ENCODE measurements around the gene STXBP5L. TPM values are rescaled to one million over a fixed set of nuclear protein-coding genes. Genes with fewer than 3 reads are reported as not detected.

The STXBP5L gene
- polyA plus RNA-seq, 3 donors: not detected

GRCh38 chr3:120988994-120989393, 81.0 kb downstream of the STXBP5L start:
- no peaks in the 10 kb centered on the region for H3K4me1 ChIP-seq (ENCODE audit: control insufficient read depth in 1 of 2, insufficient read depth in 2 of 2, low read length in 2 of 2)
- no peak overlapping the region for H3K9ac ChIP-seq (ENCODE audit: insufficient read depth, low read length, poor library complexity, severe bottlenecking)
- Mint-ChIP-seq H3K36me3 (no peaks in the 10 kb centered on the region), H3K27ac (no peak overlapping the region), H3K4me1 (no peaks in the 10 kb centered on the region), H3K27me3 (ENCODE audit: low read depth in 3 of 3) (no peaks in the 10 kb centered on the region), H3K9me3 (peaks cover 0 to 11% (median 3%) of the 10 kb centered on the region in 7 donors), H3K4me3 (no peak overlapping the region)
- no peak overlapping the region for H2AFZ ChIP-seq (ENCODE audit: insufficient read depth, low read depth, low read length, poor library complexity, severe bottlenecking)
- no peak for TF ChIP-seq CTCF (IDR thresholded peaks at IDR 0.05)
- no CpG with 5 or more reads among the region's 4 CpGs for WGBS (ENCODE audit: insufficient coverage)
- H3K27ac ChIP-seq (ENCODE audit: low read depth in 1 of 2, low read length in 2 of 2): no peak overlapping the region
- no peaks in the 10 kb centered on the region for H4K20me1 ChIP-seq (ENCODE audit: insufficient read depth, low read length)
- no peaks in the 10 kb centered on the region for H3K36me3 ChIP-seq (replicated peaks in 1 of 2; ENCODE audit: control insufficient read depth in 1 of 2, insufficient read depth in 2 of 2, low read length in 2 of 2)
- no peak for DNase-seq
- H3K79me2 ChIP-seq (ENCODE audit: insufficient read depth, low read length): no peaks in the 10 kb centered on the region
- no peak overlapping the region for H3K4me2 ChIP-seq (replicated peaks; ENCODE audit: extremely low read depth, low read length, poor library complexity, severe bottlenecking)
- intact Hi-C loops (cut with micrococcal nuclease): no loop called here
- no peaks in the 10 kb centered on the region for H3K27me3 ChIP-seq (ENCODE audit: control insufficient read depth in 2 of 2, insufficient read depth in 2 of 2, low read length in 2 of 2)
- peaks cover under 1% of the 10 kb centered on the region in 2 donors for H3K9me3 ChIP-seq (replicated peaks in 1 of 2; ENCODE audit: control insufficient read depth in 1 of 2, insufficient read depth in 1 of 2, low read length in 2 of 2)
- no peak overlapping the region for H3K4me3 ChIP-seq (replicated peaks in 1 of 3; ENCODE audit: low read depth in 2 of 3, low read length in 3 of 3)

- intact Hi-C loops (cut with micrococcal nuclease): no loop called here
- no peak for TF ChIP-seq CTCF (IDR thresholded peaks at IDR 0.05)
- no peak overlapping the region for H3K27ac Mint-ChIP-seq
- Histone ChIP-seq H3K36me3 (replicated peaks in 1 of 2; ENCODE audit: control insufficient read depth in 1 of 2, insufficient read depth in 2 of 2, low read length in 2 of 2) (no peaks in the 10 kb centered on the region), H3K79me2 (ENCODE audit: insufficient read depth, low read length) (no peaks in the 10 kb centered on the region), H3K27ac (ENCODE audit: low read depth in 1 of 2, low read length in 2 of 2) (no peak overlapping the region), H3K9ac (ENCODE audit: insufficient read depth, low read length, poor library complexity, severe bottlenecking) (no peak overlapping the region), H4K20me1 (ENCODE audit: insufficient read depth, low read length) (no peaks in the 10 kb centered on the region), H3K4me3 (replicated peaks in 1 of 3; ENCODE audit: low read depth in 2 of 3, low read length in 3 of 3) (no peak overlapping the region), H3K4me2 (replicated peaks; ENCODE audit: extremely low read depth, low read length, poor library complexity, severe bottlenecking) (no peak overlapping the region), H3K27me3 (ENCODE audit: control insufficient read depth in 2 of 2, insufficient read depth in 2 of 2, low read length in 2 of 2) (no peaks in the 10 kb centered on the region), H3K4me1 (ENCODE audit: control insufficient read depth in 1 of 2, insufficient read depth in 2 of 2, low read length in 2 of 2) (no peaks in the 10 kb centered on the region), H2AFZ (ENCODE audit: insufficient read depth, low read depth, low read length, poor library complexity, severe bottlenecking) (no peak overlapping the region), H3K9me3 (replicated peaks in 1 of 2; ENCODE audit: control insufficient read depth in 1 of 2, insufficient read depth in 1 of 2, low read length in 2 of 2) (peaks cover 15 to 26% of the 10 kb centered on the region in 2 donors)
- no peak overlapping the region for H3K4me3 Mint-ChIP-seq
- H3K9me3 Mint-ChIP-seq: peaks cover 6 to 27% (median 18%) of the 10 kb centered on the region in 7 donors
- no peaks in the 10 kb centered on the region for H3K36me3 Mint-ChIP-seq
- no peak for DNase-seq
- no peaks in the 10 kb centered on the region for H3K27me3 Mint-ChIP-seq (ENCODE audit: low read depth in 3 of 3)
- no peaks in the 10 kb centered on the region for H3K4me1 Mint-ChIP-seq
- 77% methylated on average over 8 of the region's 8 CpGs for WGBS (ENCODE audit: insufficient coverage)
Observed at GRCh38 chr3:121018917-121019321, 110.9 kb downstream of the STXBP5L start.

Data from CD14-positive monocyte (primary cell).